GM12878 (cell line): ENCODE results near the gene DTD2. TPM values are rescaled to one million over a fixed set of nuclear protein-coding genes. Genes with fewer than 3 reads are reported as not detected.

Source experiments
- ATAC-seq: fragments of 200-7000 bp; cut with Tn5 transposase; 3 replicates; pipeline ENCODE4 v1.9.1; 2020; ENCODE audit warnings: mild to moderate bottlenecking, moderate library complexity
- BruUV-seq: library from RNA; stranded (reverse); fragments of 400-500 nt; replicated peaks from 2 replicates; lab custom pipeline; 2021; lab: Mats Ljungman, UMichigan
- CTCF ChIA-PET: fragments of 300-600 bp; sonication (Branson Sonifier 250); formaldehyde crosslinking; extraction: SDS; loops from one replicate; lab custom pipeline; 2021; ENCODE audit warnings: inconsistent platforms; lab: Yijun Ruan, JAX
- POLR2A ChIA-PET: fragments of 350-600 bp; formaldehyde crosslinking; extraction: SDS; loops from one replicate; lab custom pipeline; 2021; ENCODE audit warnings: inconsistent platforms; lab: Charles Lee
- RAD21 ChIA-PET: fragments of 300-600 bp; sonication (Branson Sonifier 250); formaldehyde crosslinking; loops from one replicate; lab custom pipeline; 2023; ENCODE audit warnings: antibody characterized with exemption; ENCODE audit not compliant: unreplicated experiment; lab: Charles Lee
- SMC1A ChIA-PET: fragments of 300-600 bp; sonication (Branson Sonifier 250); formaldehyde crosslinking; loops from one replicate; lab custom pipeline; 2023; ENCODE audit not compliant: unreplicated experiment, uncharacterized antibody; lab: Charles Lee
- DNase-seq: peaks from one replicate; pipeline ENCODE4 v3.0.0-alpha.2; 2011; ENCODE audit warnings: low read depth, low spot score
- FAIRE-seq: peaks from 3 replicates; lab custom pipeline; 2011; peaks lifted over from hg19 to GRCh38; lab: Jason Lieb, UNC
- H2AFZ ChIP-seq: 2 replicates; pipeline ENCODE4 v1.6.0; 2011; ENCODE audit warnings: low read depth, low read length, control low read depth; ENCODE audit not compliant: control insufficient read depth
- H3K27ac ChIP-seq: 2 replicates; pipeline ENCODE4 v1.5.1; 2011; ENCODE audit warnings: control low read depth; ENCODE audit not compliant: control insufficient read depth, insufficient read depth
- H3K27me3 ChIP-seq, 2 experiments: replicated peaks in 1 of 2; 2 replicates each; pipeline versions ENCODE4 v1.6.0 to v1.6.1; 2011; ENCODE audit warnings: low read length in 1 of 2; ENCODE audit not compliant: control insufficient read depth in 2 of 2, insufficient read depth in 2 of 2
- H3K36me3 ChIP-seq, 2 experiments: 2 replicates each; pipeline ENCODE4 v1.5.1; 2011; ENCODE audit warnings: low read length in 1 of 2; ENCODE audit not compliant: control insufficient read depth in 2 of 2, insufficient read depth in 2 of 2
- H3K4me1 ChIP-seq: 2 replicates; pipeline ENCODE4 v1.6.1; 2011; ENCODE audit warnings: mild to moderate bottlenecking, low read length, moderate library complexity, mixed read lengths; ENCODE audit not compliant: control insufficient read depth, insufficient read depth
- H3K4me2 ChIP-seq: 2 replicates; pipeline ENCODE4 v1.6.0; 2011; ENCODE audit warnings: control low read depth; ENCODE audit not compliant: control insufficient read depth, insufficient read depth
- H3K4me3 ChIP-seq: fragments of 200-600 bp; sonication (generic); 2 replicates; pipeline ENCODE4 v1.5.1; 2016
- H3K79me2 ChIP-seq: 2 replicates; pipeline ENCODE4 v1.6.0; 2011; ENCODE audit warnings: low read length; ENCODE audit not compliant: control insufficient read depth, insufficient read depth
- H3K9ac ChIP-seq: 2 replicates; pipeline ENCODE4 v1.8.0; 2011; ENCODE audit warnings: low read length, control low read depth, mixed read lengths; ENCODE audit not compliant: control insufficient read depth, insufficient read depth
- H3K9me3 ChIP-seq: replicated peaks from 3 replicates; pipeline ENCODE4 v1.5.1; 2011; ENCODE audit warnings: mild to moderate bottlenecking, low read length; ENCODE audit not compliant: control insufficient read depth, insufficient read depth
- H4K20me1 ChIP-seq: 2 replicates; pipeline ENCODE4 v1.6.0; 2011; ENCODE audit not compliant: control insufficient read depth, insufficient read depth
- BACH1 ChIP-seq: fragments of 450-650 bp; IDR thresholded peaks from 2 replicates; pipeline ENCODE4 v1.6.1; 2017; ENCODE audit warnings: mild to moderate bottlenecking, borderline replicate concordance
- CREB1 ChIP-seq: IDR thresholded peaks from 2 replicates; pipeline ENCODE4 v1.6.1; 2012; ENCODE audit warnings: low read depth, mild to moderate bottlenecking, inconsistent platforms
- FOXM1 ChIP-seq: IDR thresholded peaks from 2 replicates; pipeline ENCODE4 v1.6.1; 2012; ENCODE audit warnings: low read depth, mild to moderate bottlenecking, inconsistent platforms, low read length, moderate library complexity
- HCFC1 ChIP-seq: fragments of 150-350 bp; IDR thresholded peaks from 2 replicates; pipeline ENCODE4 v1.6.1; 2014; ENCODE audit warnings: low read length
- JUND ChIP-seq: IDR thresholded peaks from 2 replicates; pipeline ENCODE4 v1.6.1; 2012; ENCODE audit warnings: low read depth, mild to moderate bottlenecking, low read length, improper control_type of control experiment, moderate library complexity
- MYC ChIP-seq: IDR thresholded peaks from 2 replicates; pipeline ENCODE4 v1.6.1; 2011; ENCODE audit warnings: mild to moderate bottlenecking, low read length, moderate library complexity, inconsistent platforms; ENCODE audit not compliant: insufficient read depth, insufficient replicate concordance, insufficient read length, severe bottlenecking
- NR2C1 ChIP-seq: fragments of 450-650 bp; IDR thresholded peaks from 2 replicates; pipeline ENCODE4 v1.6.1; 2017; ENCODE audit warnings: antibody characterized with exemption, mild to moderate bottlenecking, moderate library complexity
- PAX5 ChIP-seq: IDR thresholded peaks from 2 replicates; pipeline ENCODE4 v1.6.1; 2011; ENCODE audit warnings: low read depth, low read length, borderline replicate concordance
- POLR2A ChIP-seq: IDR thresholded peaks from 2 replicates; pipeline ENCODE4 v1.6.1; 2011; ENCODE audit warnings: low read depth, mild to moderate bottlenecking, low read length
- RAD21 ChIP-seq: IDR thresholded peaks from 2 replicates; pipeline ENCODE4 v1.6.1; 2011; ENCODE audit warnings: mild to moderate bottlenecking, low read depth, low read length, moderate library complexity; ENCODE audit not compliant: insufficient read depth
- SREBF2 ChIP-seq: IDR thresholded peaks from 2 replicates; pipeline ENCODE4 v1.6.1; 2012; ENCODE audit warnings: mild to moderate bottlenecking, low read length
- ZBED1 ChIP-seq: IDR thresholded peaks from 2 replicates; pipeline ENCODE4 v1.6.1; 2016; ENCODE audit warnings: borderline replicate concordance
- ZNF24 ChIP-seq: fragments of 450-650 bp; IDR thresholded peaks from 2 replicates; pipeline ENCODE4 v1.6.1; 2017; ENCODE audit warnings: antibody characterized with exemption, mild to moderate bottlenecking
- WGBS: methylation state at CpG from one replicate; pipeline ENCODE4 v1.1.6; 2016; ENCODE audit warnings: low lambda C conversion rate; ENCODE audit not compliant: insufficient replicate concordance, insufficient coverage; ENCODE audit errors: missing lambda C conversion rate; 5-methylcytosine and 5-hydroxymethylcytosine counted together
- in situ Hi-C: fragments of 300-500 bp; cut with MboI; formaldehyde crosslinking; loops from 9 replicates; pipeline ENCODE4 v1.14.3; 2018; ENCODE audit warnings: mixed read lengths
- intact Hi-C: fragments of 100-400 bp; cut with micrococcal nuclease; formaldehyde crosslinking; loops from one replicate; pipeline ENCODE4 v1.14.2; 2022; ENCODE audit not compliant: unreplicated experiment
- polyA plus RNA-seq, 11 experiments: library from polyadenylated mRNA; depleted of rRNA in 4 of 11; unstranded in 6 of 11; stranded (reverse) in 5 of 11; fragments of >200 nt; fragmentation: Nextera tagmentation in 4 of 11; fragmentation: Illumina TruSeq in 1 of 11; extraction: Ambion mirVana in 4 of 11; extraction: Trizol in 1 of 11; gene quantifications; 1 replicate in 1 of 11; 2 replicates in 10 of 11; pipeline versions ENCODE4 v1.2.1 to v1.2.3, GENCODE V29; 2011 to 2016; ENCODE audit warnings: inconsistent platforms in 2 of 11, missing spikeins in 2 of 11, low read depth in 1 of 11
- total RNA-seq, 4 experiments: library from RNA; depleted of rRNA in 3 of 4; stranded (reverse); fragments of >200 nt in 3 of 4; fragmentation: Illumina TruSeq in 1 of 4; extraction: Trizol in 1 of 4; gene quantifications; 2 replicates each; pipeline versions ENCODE4 v1.2.1 to v1.2.3, GENCODE V29; 2013 to 2021
- TF ChIP-seq, protein P1 (sequence below): IDR thresholded peaks from 2 replicates; pipeline ENCODE4 v1.6.1; 2011; ENCODE audit warnings: borderline replicate concordance, low read depth, mild to moderate bottlenecking, moderate library complexity, low read length; ENCODE audit not compliant: insufficient read depth, poor library complexity, severe bottlenecking
- TF ChIP-seq, protein P2 (sequence below): fragments of 150-350 bp; IDR thresholded peaks from 2 replicates; pipeline ENCODE4 v1.6.1; 2014; ENCODE audit warnings: mild to moderate bottlenecking, low read depth, low read length

Gene DTD2
- total and polyA plus RNA-seq, 10 of the 15 experiments (the other 5 are each of a cell fraction or from before 2014, with no cell fraction given) = 4.5 to 32.8 (median 15.9) TPM

DNA sequence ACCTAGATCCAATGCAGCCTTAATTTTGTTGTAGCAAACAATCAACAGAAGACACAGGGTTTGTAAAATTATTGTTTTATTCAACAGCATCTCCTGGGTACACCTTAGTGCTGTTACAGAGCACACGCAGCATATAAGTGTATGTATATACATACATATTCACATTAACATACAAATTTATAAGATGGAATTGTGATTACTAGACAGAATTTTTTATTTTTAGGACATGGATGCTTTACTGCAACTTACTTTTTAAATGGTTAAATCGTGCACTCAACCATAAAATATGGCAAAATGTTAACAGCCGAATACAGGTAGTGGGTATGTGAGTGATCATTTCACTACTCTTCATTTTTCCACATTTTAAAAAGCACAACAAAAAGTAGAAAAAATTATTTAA is 53.6 kb downstream of the DTD2 start:
- SMC1A ChIA-PET = interaction anchor here (0.6 kb wide), 1 partner anchor 706 kb away, joined by 3 read pairs; no protein-coding TSS in a partner anchor
- Histone ChIP-seq H2AFZ (no peak overlapping the region), H3K27me3 (no peaks in the 10 kb centered on the region), H3K79me2 (no peaks in the 10 kb centered on the region), H4K20me1 (no peaks in the 10 kb centered on the region)
- no TSS peak for BruUV-seq
- intact Hi-C loops = no loop called here
- FAIRE-seq = no peak
- no peak for TF ChIP-seq POLR2A
- TF ChIP-seq MYC = no peak
- no peak for TF ChIP-seq NR2C1
- no peak for TF ChIP-seq CREB1
- TF ChIP-seq ZNF24 = no peak
- TF ChIP-seq HCFC1 = no peak
- TF ChIP-seq, protein P1, sequence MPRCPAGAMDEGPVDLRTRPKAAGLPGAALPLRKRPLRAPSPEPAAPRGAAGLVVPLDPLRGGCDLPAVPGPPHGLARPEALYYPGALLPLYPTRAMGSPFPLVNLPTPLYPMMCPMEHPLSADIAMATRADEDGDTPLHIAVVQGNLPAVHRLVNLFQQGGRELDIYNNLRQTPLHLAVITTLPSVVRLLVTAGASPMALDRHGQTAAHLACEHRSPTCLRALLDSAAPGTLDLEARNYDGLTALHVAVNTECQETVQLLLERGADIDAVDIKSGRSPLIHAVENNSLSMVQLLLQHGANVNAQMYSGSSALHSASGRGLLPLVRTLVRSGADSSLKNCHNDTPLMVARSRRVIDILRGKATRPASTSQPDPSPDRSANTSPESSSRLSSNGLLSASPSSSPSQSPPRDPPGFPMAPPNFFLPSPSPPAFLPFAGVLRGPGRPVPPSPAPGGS = no peak
- TF ChIP-seq, protein P2, sequence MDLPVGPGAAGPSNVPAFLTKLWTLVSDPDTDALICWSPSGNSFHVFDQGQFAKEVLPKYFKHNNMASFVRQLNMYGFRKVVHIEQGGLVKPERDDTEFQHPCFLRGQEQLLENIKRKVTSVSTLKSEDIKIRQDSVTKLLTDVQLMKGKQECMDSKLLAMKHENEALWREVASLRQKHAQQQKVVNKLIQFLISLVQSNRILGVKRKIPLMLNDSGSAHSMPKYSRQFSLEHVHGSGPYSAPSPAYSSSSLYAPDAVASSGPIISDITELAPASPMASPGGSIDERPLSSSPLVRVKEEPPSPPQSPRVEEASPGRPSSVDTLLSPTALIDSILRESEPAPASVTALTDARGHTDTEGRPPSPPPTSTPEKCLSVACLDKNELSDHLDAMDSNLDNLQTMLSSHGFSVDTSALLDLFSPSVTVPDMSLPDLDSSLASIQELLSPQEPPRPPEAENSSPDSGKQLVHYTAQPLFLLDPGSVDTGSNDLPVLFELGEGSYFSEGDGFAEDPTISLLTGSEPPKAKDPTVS = no peak
- TF ChIP-seq SREBF2 = no peak
- TF ChIP-seq BACH1 = no peak
- TF ChIP-seq ZBED1 = no peak
- TF ChIP-seq RAD21 = no peak
- TF ChIP-seq FOXM1 = no peak
- TF ChIP-seq PAX5 = no peak
- no peak for TF ChIP-seq JUND
- TF ChIP-seq, all 136 proteins: peak for 0
- ATAC-seq (no peak), DNase-seq (no peak)
- Histone ChIP-seq H3K36me3 (peaks cover 0 to 4% of the 10 kb centered on the region in 2 experiments; a peak in 2 of 4 replicates), H3K9me3 (no peaks in the 10 kb centered on the region), H3K9ac (no peak overlapping the region), H3K4me1 (peaks cover 3% of the 10 kb centered on the region), H3K4me2 (no peak overlapping the region), H3K4me3 (no peak overlapping the region), H3K27ac (no peak overlapping the region)
- ChIA-PET CTCF (interaction anchor here (1.0 kb wide), 1 partner anchor 11 kb away, joined by 3 read pairs; no protein-coding TSS in a partner anchor), RAD21 (no interaction called here), POLR2A (no interaction called here)
- in situ Hi-C loops = no loop called here
- WGBS = 80% methylated on average over 3 of the region's 3 CpGs
